GM19324 (cell line): ENCODE results near the gene ICE2.

ENCODE experiments used
- ATAC-seq: cut with Tn5 transposase; IDR thresholded peaks from one replicate; pipeline ENCODE4 v1.9.1; 2021; ENCODE audit warnings: mild to moderate bottlenecking, moderate library complexity; ENCODE audit not compliant: unreplicated experiment, low FRiP score

ICE2 gene

DNA sequence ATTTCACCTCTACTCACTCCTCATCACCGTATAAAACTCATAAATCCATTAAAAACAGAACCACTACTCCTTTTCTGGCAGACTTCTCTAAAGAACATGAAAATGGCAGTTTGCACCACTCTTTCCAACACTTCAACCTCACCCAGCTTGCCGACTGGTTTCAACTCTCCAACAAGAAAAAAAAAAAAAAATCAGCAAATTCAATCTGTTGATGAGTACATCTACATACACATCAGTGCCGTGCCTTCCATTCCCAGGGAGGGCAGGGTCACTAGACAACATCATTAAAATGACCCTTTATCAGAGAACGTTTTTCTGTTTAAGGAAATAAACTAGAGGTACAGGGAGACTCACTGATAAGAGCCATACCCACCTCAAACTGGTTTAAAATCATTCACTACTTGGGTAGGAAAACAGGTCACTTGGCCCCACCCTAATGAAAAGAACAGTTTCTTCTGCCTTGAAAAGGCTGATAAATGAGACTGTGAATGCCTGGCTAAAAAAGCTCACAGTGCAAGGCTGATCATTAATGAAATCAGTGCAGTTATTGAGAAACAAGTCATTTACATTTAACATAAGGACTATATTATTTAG is 87.1 kb downstream of the ICE2 start:
- no peak for ATAC-seq

DNA sequence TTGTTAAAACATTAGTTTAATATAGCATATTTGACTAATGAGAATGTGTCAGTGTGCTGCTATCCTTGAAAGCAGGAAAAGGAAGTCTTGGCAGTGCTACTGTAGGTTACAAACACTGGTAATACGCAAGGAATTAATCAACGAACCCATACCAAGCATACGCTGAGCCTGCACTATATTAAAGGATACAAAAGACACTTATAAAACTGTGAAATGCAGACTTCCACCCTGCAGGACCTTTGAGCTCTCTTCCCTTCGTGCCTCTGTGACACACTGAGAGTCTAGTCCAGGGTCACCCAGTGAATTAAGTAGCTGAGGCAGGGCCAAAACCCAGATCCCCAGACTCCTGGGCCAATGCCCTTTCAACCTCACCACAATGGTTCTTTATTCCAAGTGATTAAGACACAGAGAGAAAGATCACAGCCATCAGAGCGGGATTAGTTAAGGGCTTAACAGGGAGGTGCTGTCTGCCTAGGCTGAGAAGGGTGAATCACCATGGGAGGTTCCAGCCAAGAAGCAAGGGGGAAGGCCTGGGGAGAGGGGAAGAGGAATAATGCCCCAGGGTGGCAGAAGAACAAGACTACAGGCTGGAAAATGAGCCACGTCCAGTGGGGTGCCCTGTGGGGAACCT is 88.0 kb downstream of the ICE2 start:
- ATAC-seq = no peak

- ATAC-seq = no peak
Measured at GRCh38 chr15:60390231-60390630, 88.7 kb downstream of the ICE2 start.

DNA sequence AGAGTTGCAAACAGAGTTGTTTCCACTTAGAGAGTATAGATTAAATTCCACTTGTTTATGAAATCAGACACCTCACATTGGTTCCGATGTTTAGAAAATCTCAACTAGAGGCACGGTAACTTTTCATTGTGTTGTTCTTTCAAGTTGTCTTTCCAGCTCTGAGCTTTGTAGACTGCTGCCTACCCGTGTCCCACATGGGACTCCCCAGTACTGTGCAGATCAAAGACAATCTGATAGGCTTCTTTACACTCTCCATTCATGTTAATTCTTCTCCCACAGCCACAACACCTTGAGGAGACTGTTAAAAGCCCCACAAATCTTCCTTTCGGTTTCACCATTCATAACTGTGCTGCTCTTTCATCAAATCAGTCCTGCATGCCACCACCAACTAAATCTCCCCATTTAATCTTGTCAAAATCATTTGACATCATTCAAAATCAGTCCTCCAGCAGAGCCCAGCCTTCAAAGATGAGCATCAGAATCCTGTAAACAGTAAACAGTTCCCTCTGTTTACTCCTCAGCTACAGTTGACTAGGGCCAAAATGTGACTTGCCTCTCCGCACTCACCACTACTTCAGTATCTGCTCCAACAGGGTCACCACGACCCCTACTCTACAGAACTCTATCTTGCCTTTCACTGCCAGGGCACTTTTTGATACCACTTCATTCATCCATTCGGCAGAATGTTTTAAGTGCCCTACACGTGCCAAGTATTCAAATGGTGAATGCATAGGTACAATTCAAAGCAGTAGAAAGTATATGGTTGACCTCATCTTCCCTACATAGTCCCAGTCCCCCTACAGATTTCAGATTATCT is 89.5 kb downstream of the ICE2 start:
- peak; percentile 58 for ATAC-seq

DNA sequence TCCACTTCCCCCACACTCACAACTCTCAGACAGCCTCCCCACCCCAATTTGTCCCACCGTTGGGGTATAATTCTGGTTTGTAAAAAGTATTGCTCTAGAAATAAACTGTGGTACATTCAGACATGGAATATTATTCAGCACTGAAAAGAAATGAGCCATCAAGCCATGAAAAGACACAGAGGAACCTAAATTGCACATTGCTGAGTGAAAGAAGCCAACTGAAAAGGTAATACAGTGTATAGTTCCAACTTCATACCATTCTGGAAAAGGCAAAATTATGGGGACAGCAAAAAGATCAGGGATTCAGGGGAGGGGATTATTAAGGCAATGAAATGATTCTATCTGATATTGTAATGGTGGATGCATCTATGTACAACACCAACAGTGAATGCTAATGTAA is 91.6 kb downstream of the ICE2 start:
- ATAC-seq = no peak

DNA sequence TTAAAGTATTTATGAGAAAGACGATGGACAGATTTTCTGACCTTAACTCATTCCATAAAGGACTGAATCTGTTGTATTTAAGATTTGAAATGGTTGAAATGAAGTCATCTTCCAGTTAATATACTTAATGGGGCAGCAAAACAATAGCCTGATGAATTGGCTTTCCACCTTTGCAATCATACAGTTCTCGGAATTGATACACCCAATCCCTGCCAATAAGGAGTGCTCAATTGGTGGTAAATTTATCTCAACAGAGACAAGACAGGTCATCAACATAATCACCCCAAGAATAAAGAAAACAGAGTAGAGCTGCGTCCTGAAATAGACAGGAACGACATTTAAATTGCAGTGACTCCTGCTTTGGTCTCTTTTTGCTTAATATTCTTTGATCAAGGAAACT is 92.3 kb downstream of the ICE2 start:
- ATAC-seq = no peak

GRCh38 chr15:60385620-60386552 is 93.1 kb downstream of the ICE2 start:
- no peak for ATAC-seq

DNA sequence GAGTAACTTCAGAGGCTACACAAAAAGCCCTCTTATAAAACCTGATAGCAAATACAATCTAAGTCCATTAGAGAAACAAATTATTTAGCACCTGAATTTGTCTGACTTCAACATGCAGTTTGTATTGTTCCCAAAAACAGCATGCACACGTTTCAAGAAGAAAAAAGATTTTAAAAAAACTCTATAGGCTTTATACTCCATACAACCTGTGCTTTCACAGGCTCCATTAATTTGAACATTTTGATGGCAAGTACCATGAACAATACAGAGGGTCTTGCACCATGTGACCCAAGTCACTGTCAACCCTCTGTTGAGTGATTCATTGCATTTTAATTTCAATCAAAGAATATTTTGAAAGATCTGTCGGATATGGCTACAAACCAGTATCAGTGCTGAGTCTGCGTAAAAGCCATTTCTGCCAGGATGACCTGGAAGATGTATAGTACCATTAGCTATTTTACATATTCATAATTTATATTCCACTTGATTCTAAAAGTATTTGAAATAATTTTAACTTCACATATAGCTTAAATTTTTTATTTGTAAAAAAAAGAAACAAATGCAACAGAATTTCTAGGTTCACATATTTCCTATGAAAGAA is 94.3 kb downstream of the ICE2 start:
- ATAC-seq = no peak

- no peak for ATAC-seq
Measured at GRCh38 chr15:60384053-60384452, 94.9 kb downstream of the ICE2 start.

GRCh38 chr15:60382773-60383674 is 95.9 kb downstream of the ICE2 start:
- ATAC-seq = no peak

GRCh38 chr15:60381148-60381788 is 97.7 kb downstream of the ICE2 start:
- no peak for ATAC-seq

DNA sequence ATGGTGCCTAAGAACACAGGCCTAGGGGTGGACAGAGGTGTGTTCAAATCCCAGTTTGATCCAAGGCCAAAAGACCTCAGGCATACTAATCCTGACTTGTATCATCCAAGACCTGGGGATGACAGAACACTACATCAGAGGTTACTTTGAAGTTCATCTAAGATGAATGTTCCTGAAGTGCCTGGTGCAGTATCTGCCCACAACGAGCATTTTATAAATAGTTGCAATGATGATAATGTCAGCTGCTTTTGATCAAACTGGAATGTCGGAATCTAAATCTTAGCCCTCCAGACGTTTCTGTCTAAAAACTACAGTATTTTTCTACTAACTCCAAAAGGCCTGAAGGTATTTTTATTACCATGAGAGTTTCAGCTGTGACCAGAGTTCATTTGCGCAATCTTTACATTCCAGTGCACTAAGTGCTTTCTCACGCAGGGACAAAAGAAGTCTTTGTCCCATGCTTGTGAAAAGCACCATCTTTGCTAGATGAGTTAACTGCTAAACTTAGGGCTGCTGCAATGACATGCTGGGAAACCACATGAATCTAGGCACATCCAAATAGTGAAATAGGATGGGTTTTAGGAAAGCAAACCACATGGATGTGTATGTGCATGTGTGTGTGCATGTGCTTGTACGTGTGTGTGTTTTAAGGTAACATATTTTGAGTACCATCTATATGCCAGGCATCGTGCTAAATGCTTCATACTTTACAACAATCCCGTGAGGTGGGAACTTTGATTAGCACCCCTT is 99.2 kb downstream of the ICE2 start:
- no peak for ATAC-seq

- ATAC-seq = no peak
Measured at GRCh38 chr15:60379185-60379524, 99.8 kb downstream of the ICE2 start.

GRCh38 chr15:60376677-60377095 is 102.3 kb downstream of the ICE2 start:
- no peak for ATAC-seq

- no peak for ATAC-seq
Measured at GRCh38 chr15:60375306-60375705, 103.6 kb downstream of the ICE2 start.

DNA sequence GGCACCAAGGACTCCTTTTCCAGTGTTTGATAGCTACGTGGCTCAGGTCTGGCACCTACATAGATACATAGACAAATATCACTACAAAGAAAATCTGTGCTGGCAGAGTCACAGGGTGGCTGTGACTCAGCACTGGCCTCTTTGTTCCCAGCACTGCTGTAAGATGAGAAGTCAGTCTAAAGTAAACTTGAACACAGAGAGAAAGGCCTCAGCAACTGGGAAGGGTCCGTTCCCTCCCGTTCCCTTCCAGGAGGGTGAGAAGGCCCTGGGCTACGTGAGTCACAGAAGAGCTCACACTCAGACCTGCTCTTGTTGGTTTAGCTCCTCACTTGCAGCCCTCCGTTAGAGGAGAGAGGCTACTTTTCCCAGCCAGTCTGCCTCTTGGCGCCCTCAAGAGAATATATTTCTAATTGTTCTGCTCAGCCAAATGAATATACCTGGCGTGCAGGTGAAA is 104.3 kb downstream of the ICE2 start:
- ATAC-seq = no peak

DNA sequence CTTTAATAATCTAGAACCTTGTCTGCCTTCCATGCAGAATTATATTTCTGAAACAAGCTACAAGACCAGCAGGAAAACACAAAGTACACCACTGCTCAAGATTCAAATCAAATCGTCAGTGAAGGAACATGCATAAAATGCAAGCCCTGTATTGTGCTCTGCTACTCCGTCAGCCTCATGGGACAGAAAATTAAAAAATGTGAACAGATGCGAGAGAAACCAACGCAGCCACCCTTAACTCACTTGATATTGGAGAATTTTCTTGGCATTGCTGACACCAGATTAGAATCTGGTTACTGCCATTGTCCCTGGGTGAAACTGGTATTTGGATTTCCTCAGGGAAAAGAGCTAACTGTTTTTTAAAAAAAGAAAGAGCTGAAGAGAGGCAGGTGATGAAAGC is 104.7 kb downstream of the ICE2 start:
- ATAC-seq = no peak

- ATAC-seq = no peak
Measured at GRCh38 chr15:60373745-60374144, 105.2 kb downstream of the ICE2 start.
